C4-2B (cell line): ENCODE results near the gene RFTN1.

Experiments
- ZFX ChIP-seq: fragments of 450-650 bp; IDR thresholded peaks from 2 replicates; pipeline ENCODE4 v1.6.1; 2017
- TF ChIP-seq, protein P1 (sequence below): fragments of 450-650 bp; conservative IDR thresholded peaks from 2 replicates; pipeline ENCODE4 v1.5.1; 2017; ENCODE audit warnings: mild to moderate bottlenecking

DNA sequence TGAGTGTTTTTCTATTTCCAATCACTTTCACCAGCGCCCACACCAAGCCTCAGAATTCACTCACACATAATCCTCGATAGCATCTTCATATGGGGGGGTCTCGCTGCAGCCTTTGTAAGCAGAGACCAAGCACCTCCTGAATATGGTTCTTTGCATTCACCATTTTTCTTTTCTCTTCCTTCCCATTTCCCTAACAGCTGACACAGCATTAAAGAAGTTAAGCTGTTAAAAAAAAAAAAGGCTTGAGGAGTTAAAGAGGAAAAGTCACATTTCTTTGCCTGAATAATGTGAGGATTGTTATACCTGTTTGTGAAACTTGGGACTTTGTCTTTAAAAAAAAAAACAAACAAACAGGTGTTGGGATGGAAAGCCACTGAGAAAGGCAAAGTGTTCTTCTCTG is 41.6 kb downstream of the RFTN1 start:
- TF ChIP-seq, protein P1, sequence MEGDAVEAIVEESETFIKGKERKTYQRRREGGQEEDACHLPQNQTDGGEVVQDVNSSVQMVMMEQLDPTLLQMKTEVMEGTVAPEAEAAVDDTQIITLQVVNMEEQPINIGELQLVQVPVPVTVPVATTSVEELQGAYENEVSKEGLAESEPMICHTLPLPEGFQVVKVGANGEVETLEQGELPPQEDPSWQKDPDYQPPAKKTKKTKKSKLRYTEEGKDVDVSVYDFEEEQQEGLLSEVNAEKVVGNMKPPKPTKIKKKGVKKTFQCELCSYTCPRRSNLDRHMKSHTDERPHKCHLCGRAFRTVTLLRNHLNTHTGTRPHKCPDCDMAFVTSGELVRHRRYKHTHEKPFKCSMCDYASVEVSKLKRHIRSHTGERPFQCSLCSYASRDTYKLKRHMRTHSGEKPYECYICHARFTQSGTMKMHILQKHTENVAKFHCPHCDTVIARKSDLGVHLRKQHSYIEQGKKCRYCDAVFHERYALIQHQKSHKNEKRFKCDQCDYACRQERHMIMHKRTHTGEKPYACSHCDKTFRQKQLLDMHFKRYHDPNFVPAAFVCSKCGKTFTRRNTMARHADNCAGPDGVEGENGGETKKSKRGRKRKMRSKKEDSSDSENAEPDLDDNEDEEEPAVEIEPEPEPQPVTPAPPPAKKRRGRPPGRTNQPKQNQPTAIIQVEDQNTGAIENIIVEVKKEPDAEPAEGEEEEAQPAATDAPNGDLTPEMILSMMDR, result no peak
- TF ChIP-seq ZFX, result no peak
